B cell (primary cell): ENCODE data around the gene ORC5. TPM values are rescaled to one million over a fixed set of nuclear protein-coding genes. Genes with fewer than 3 reads are reported as not detected.

Experiments
- ATAC-seq: fragments of 200-7000 bp; cut with Tn5 transposase; one replicate; pipeline ENCODE4 v1.10.0; 2021; ENCODE audit warnings: low read depth, mild to moderate bottlenecking, moderate number of reproducible peaks, moderate library complexity
- CTCF ChIA-PET: fragments of 350-600 bp; sonication (Branson Sonifier 250); formaldehyde crosslinking; loops from one replicate; lab custom pipeline; 2021; ENCODE audit warnings: antibody characterized with exemption, inconsistent platforms; lab: Charles Lee
- POLR2A ChIA-PET: fragments of 350-600 bp; sonication (Branson Sonifier 250); formaldehyde crosslinking; loops from one replicate; lab custom pipeline; 2021; ENCODE audit warnings: antibody characterized with exemption; lab: Charles Lee
- DNase-seq: peaks from one replicate; pipeline ENCODE4 v3.0.0; 2013
- H2AFZ ChIP-seq: 2 replicates; pipeline ENCODE4 v1.6.1; 2012; ENCODE audit warnings: mild to moderate bottlenecking, low read depth, low read length; ENCODE audit not compliant: insufficient read depth, poor library complexity, severe bottlenecking
- H3K27ac ChIP-seq, 2 donors: 1 replicate in 1 of 2; 2 replicates in 1 of 2; pipeline ENCODE4 v1.5.1; 2012 to 2013; ENCODE audit warnings: low read length in 2 of 2, mild to moderate bottlenecking in 2 of 2, moderate library complexity in 1 of 2
- H3K27me3 ChIP-seq, 4 experiments: fragments of 200-600 bp in 1 of 4; sonication (generic) in 1 of 4; replicated peaks in 1 of 4; 1 replicate in 2 of 4; 2 replicates in 2 of 4; pipeline versions ENCODE4 v1.6.1 to v1.7.0; 2013 to 2016; ENCODE audit warnings: low read length in 3 of 4, mild to moderate bottlenecking in 2 of 4, mixed read lengths in 1 of 4, moderate library complexity in 1 of 4; ENCODE audit not compliant: insufficient read depth in 4 of 4, control insufficient read depth in 3 of 4; ENCODE audit errors: control extremely low read depth in 1 of 4
- H3K36me3 ChIP-seq, 2 experiments: replicated peaks in 1 of 2; 1 replicate in 1 of 2; 2 replicates in 1 of 2; pipeline versions ENCODE4 v1.6.1 to v1.7.1; 2013; ENCODE audit warnings: low read length in 1 of 2; ENCODE audit not compliant: insufficient read depth in 2 of 2, control insufficient read depth in 1 of 2; ENCODE audit errors: control extremely low read depth in 1 of 2, extremely low read depth in 1 of 2
- H3K4me1 ChIP-seq, 2 donors: fragments of 200-600 bp in 1 of 2; sonication (generic) in 1 of 2; 1 replicate in 1 of 2; 2 replicates in 1 of 2; pipeline versions ENCODE4 v1.5.1 to v1.6.1; 2013 to 2017; ENCODE audit warnings: low read length in 2 of 2; ENCODE audit not compliant: control insufficient read depth in 2 of 2, insufficient read depth in 2 of 2
- H3K4me2 ChIP-seq: replicated peaks from 2 replicates; pipeline ENCODE3; 2012; ENCODE audit warnings: mild to moderate bottlenecking, low read depth, low read length; ENCODE audit not compliant: poor library complexity, severe bottlenecking
- H3K4me3 ChIP-seq, 5 experiments: fragments of 200-600 bp in 1 of 5; sonication (generic) in 1 of 5; 1 replicate in 3 of 5; 2 replicates in 2 of 5; pipeline versions ENCODE4 v1.5.1 to v1.7.0; 2011 to 2016; ENCODE audit warnings: low read length in 4 of 5, mild to moderate bottlenecking in 4 of 5, low read depth in 2 of 5, control low read depth in 1 of 5, moderate library complexity in 1 of 5; ENCODE audit not compliant: insufficient read depth in 1 of 5; ENCODE audit errors: control extremely low read depth in 1 of 5, extremely low read depth in 1 of 5
- H3K79me2 ChIP-seq: fragments of 200-600 bp; sonication (generic); one replicate; pipeline ENCODE4 v1.6.0; 2016; ENCODE audit warnings: low read length; ENCODE audit not compliant: control insufficient read depth, insufficient read depth
- H3K9ac ChIP-seq: fragments of 200-600 bp; sonication (generic); 2 replicates; pipeline ENCODE4 v1.6.1; 2017; ENCODE audit warnings: mild to moderate bottlenecking, low read length, moderate library complexity
- H3K9me3 ChIP-seq, 3 donors: one replicate each; pipeline versions ENCODE4 v1.6.1 to v1.7.1; 2013; ENCODE audit warnings: low read length in 2 of 3; ENCODE audit not compliant: control insufficient read depth in 2 of 3, insufficient read depth in 1 of 3; ENCODE audit errors: control extremely low read depth in 1 of 3
- H4K20me1 ChIP-seq: 2 replicates; pipeline ENCODE4 v1.6.0; 2012; ENCODE audit warnings: mild to moderate bottlenecking, low read length; ENCODE audit not compliant: insufficient read depth, control insufficient read depth, poor library complexity, severe bottlenecking
- H3K27ac Mint-ChIP-seq: one replicate; pipeline ENCODE4 v1.8.0; 2021; ENCODE audit warnings: mixed read lengths
- H3K27me3 Mint-ChIP-seq: one replicate; pipeline ENCODE4 v1.8.0; 2021; ENCODE audit warnings: mixed read lengths
- H3K4me1 Mint-ChIP-seq: one replicate; pipeline ENCODE4 v1.8.0; 2021; ENCODE audit warnings: mixed read lengths
- H3K4me3 Mint-ChIP-seq: one replicate; pipeline ENCODE4 v1.8.0; 2021; ENCODE audit warnings: mixed read lengths
- H3K9me3 Mint-ChIP-seq: one replicate; pipeline ENCODE4 v1.8.0; 2022; ENCODE audit warnings: mixed read lengths; ENCODE audit not compliant: insufficient read depth
- EZH2 ChIP-seq: IDR thresholded peaks from 2 replicates; pipeline ENCODE4 v1.6.1; 2012; ENCODE audit warnings: borderline replicate concordance, low read depth, mild to moderate bottlenecking, moderate library complexity, low read length; ENCODE audit not compliant: insufficient read depth, poor library complexity, severe bottlenecking
- WGBS: methylation state at CpG from one replicate; pipeline ENCODE4 v1.1.5; 2013; ENCODE audit warnings: missing lambda C conversion rate; ENCODE audit not compliant: insufficient coverage; 5-methylcytosine and 5-hydroxymethylcytosine counted together
- intact Hi-C: fragments of 100-400 bp; cut with micrococcal nuclease; formaldehyde crosslinking; loops from one replicate; pipeline ENCODE4 v1.10.0; 2022
- polyA plus RNA-seq: library from polyadenylated mRNA; depleted of rRNA; stranded (reverse); fragments of >200 nt; gene quantifications from 2 replicates; pipeline ENCODE4 v1.2.3, GENCODE V29; 2012
- total RNA-seq, 2 donors: library from RNA; stranded (reverse); fragments of 120-200 nt in 1 of 2; gene quantifications; 1 replicate in 1 of 2; 2 replicates in 1 of 2; pipeline versions ENCODE4 v1.2.3 to v1.2.4, GENCODE V29; 2013 to 2022
- TF ChIP-seq, protein P1 (sequence below): fragments of 200-600 bp; IDR thresholded peaks from one replicate; pipeline ENCODE4 v1.8.0; 2022; ENCODE audit warnings: antibody characterized with exemption, mild to moderate bottlenecking

Gene ORC5
- total and polyA plus RNA-seq, 2 donors (not counting 1 experiment from before 2014, with no cell fraction given) = 6.8 to 20.2 TPM

DNA sequence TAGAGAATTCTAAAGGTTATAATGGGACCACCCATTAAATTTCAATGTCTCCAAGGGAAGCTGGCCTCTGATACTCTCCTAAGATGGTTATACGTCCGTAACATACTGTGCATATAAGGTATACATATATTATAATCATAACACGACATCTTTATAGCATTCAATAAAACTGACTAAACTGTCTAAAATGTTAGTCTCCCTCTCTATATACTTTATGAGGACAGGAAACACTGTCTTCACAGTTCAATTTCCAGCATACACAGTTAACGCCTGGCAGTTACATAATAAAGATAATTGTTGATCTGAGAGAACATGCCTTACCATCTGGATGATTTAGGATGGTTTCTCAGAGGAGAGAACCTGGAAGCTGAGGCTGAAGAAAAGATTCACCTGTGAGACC, 1.2 kb upstream of the ORC5 start:
- no peaks in the 10 kb centered on the region for H3K9me3 Mint-ChIP-seq
- peaks cover 24% of the 10 kb centered on the region for H3K4me1 Mint-ChIP-seq
- no peak overlapping the region for H3K4me2 ChIP-seq

DNA sequence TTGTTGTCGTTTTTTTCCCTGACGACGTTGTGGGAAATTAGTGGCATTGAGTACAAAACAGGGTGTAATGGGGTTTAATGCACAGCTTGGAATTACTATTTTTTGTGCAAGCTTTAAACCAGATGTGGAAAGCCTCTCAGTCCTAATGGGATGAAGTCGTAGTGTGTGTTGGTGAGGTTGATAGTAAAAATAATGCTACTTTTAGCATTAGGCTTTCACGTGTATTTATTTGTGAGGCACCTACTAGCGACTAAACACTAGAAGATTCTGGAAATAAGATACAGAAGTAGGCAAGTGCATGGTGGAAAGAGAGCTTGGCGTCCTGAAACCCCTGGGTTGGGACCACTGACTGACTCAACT, 588 bp upstream of the ORC5 start:
- peak overlapping the region; percentile 86 for H2AFZ ChIP-seq

More for the DNA sequence above, 1.2 kb upstream of the ORC5 start:
- Histone ChIP-seq H3K9ac (no peak overlapping the region), H3K27ac (no peak overlapping the region), H3K9me3 (peaks cover 0 to 2% (median 0%) of the 10 kb centered on the region in 3 donors), H3K79me2 (peaks cover 26% of the 10 kb centered on the region), H3K36me3 (no peaks in the 10 kb centered on the region), H3K4me1 (peaks cover 12 to 14% of the 10 kb centered on the region in 2 donors), H3K4me3 (no peak overlapping the region), H2AFZ (no peak overlapping the region), H3K27me3 (no peaks in the 10 kb centered on the region), H4K20me1 (no peaks in the 10 kb centered on the region)
- intact Hi-C loops = loop anchor here (10.0 kb wide), 1 partner anchor 864 kb away; the partner anchor contains the start of genes DNAJC2 and PSMC2
- DNase-seq = no peak
- peak overlapping the region; percentile 95 for H3K4me3 Mint-ChIP-seq
- POLR2A ChIA-PET = no interaction called here
- CTCF ChIA-PET = no interaction called here
- no peak for TF ChIP-seq EZH2
- TF ChIP-seq, protein P1, sequence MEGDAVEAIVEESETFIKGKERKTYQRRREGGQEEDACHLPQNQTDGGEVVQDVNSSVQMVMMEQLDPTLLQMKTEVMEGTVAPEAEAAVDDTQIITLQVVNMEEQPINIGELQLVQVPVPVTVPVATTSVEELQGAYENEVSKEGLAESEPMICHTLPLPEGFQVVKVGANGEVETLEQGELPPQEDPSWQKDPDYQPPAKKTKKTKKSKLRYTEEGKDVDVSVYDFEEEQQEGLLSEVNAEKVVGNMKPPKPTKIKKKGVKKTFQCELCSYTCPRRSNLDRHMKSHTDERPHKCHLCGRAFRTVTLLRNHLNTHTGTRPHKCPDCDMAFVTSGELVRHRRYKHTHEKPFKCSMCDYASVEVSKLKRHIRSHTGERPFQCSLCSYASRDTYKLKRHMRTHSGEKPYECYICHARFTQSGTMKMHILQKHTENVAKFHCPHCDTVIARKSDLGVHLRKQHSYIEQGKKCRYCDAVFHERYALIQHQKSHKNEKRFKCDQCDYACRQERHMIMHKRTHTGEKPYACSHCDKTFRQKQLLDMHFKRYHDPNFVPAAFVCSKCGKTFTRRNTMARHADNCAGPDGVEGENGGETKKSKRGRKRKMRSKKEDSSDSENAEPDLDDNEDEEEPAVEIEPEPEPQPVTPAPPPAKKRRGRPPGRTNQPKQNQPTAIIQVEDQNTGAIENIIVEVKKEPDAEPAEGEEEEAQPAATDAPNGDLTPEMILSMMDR = no peak
- no peak for ATAC-seq
- no CpG with 5 or more reads among the region's 4 CpGs for WGBS
- peak overlapping the region; percentile 22 for H3K27ac Mint-ChIP-seq
- H3K27me3 Mint-ChIP-seq = peaks cover 15% of the 10 kb centered on the region

More for the DNA sequence above, 588 bp upstream of the ORC5 start:
- Histone ChIP-seq H3K4me1 (peaks cover 12 to 14% of the 10 kb centered on the region in 2 donors), H3K4me2 (peak overlapping the region; percentile 75), H3K27ac (peak overlapping the region; percentile 55 to 83), H3K36me3 (peaks cover 3 to 7% of the 10 kb centered on the region in 2 experiments), H3K4me3 (peak overlapping the region; percentile 71 to 98 (median 89)), H3K27me3 (no peaks in the 10 kb centered on the region), H3K9me3 (peaks cover 0 to 2% (median 0%) of the 10 kb centered on the region in 3 donors), H4K20me1 (no peaks in the 10 kb centered on the region), H3K9ac (peak overlapping the region; percentile 84), H3K79me2 (peaks cover 26% of the 10 kb centered on the region)
- Mint-ChIP-seq H3K4me1 (peaks cover 28% of the 10 kb centered on the region), H3K9me3 (no peaks in the 10 kb centered on the region), H3K4me3 (peak overlapping the region; percentile 95), H3K27me3 (peaks cover 15% of the 10 kb centered on the region), H3K27ac (peak overlapping the region; percentile 90)
- ChIA-PET CTCF (interaction anchor here (0.8 kb wide), 1 partner anchor 23 kb away, joined by 3 read pairs; no protein-coding TSS in a partner anchor), POLR2A (no interaction called here)
- WGBS = 27% methylated on average over 6 of the region's 7 CpGs
- DNase-seq = no peak
- intact Hi-C loops = loop anchor here (1.0 to 10.0 kb wide), 2 partner anchors 864 to 1324 kb away; partner anchors contain the start of genes DNAJC2, PSMC2 and RINT1
- ATAC-seq = no peak
- no peak for TF ChIP-seq EZH2
- TF ChIP-seq, protein P1 = no peak
